Thyroid gland (tissue), 4 donors: ENCODE measurements around the gene SLC9C1. TPM values are rescaled to one million over a fixed set of nuclear protein-coding genes. Genes with fewer than 3 reads are reported as not detected.

Experiments used
- DNase-seq, 2 donors: peaks; one replicate each; pipeline ENCODE4 v3.0.0-alpha.2; 2019
- H3K27ac ChIP-seq, 3 donors: fragments of 200-600 bp; sonication (generic); 1 replicate in 2 of 3; 2 replicates in 1 of 3; pipeline ENCODE4 v1.5.1; 2016 to 2019; ENCODE audit warnings: mild to moderate bottlenecking in 1 of 3, moderate library complexity in 1 of 3
- H3K27me3 ChIP-seq: fragments of 200-600 bp; sonication (generic); one replicate; pipeline ENCODE4 v1.5.1; 2019
- H3K36me3 ChIP-seq, 2 donors: fragments of 200-600 bp; sonication (generic); one replicate each; pipeline ENCODE4 v1.5.1; 2016 to 2019
- H3K4me1 ChIP-seq, 2 donors: fragments of 200-600 bp; sonication (generic); one replicate each; pipeline ENCODE4 v1.5.1; 2017 to 2019
- H3K4me3 ChIP-seq, 3 donors: fragments of 200-600 bp; sonication (generic); replicated peaks in 1 of 3; 1 replicate in 2 of 3; 2 replicates in 1 of 3; pipeline ENCODE4 v1.5.1; 2016; ENCODE audit warnings: mild to moderate bottlenecking in 1 of 3
- H3K9me3 ChIP-seq: fragments of 200-600 bp; sonication (generic); one replicate; pipeline ENCODE4 v1.5.1; 2017
- POLR2A ChIP-seq, 2 donors: fragments of 450-650 bp; IDR thresholded peaks; one replicate each; pipeline ENCODE4 v1.6.1; 2017; ENCODE audit warnings: antibody characterized with exemption in 2 of 2, mild to moderate bottlenecking in 2 of 2, moderate library complexity in 1 of 2
- WGBS, 2 donors: methylation state at CpG; one replicate each; pipeline ENCODE4 v1.1.5; 2017; 5-methylcytosine and 5-hydroxymethylcytosine counted together
- intact Hi-C: fragments of 100-400 bp; cut with DNase I; formaldehyde crosslinking; loops from one replicate; pipeline ENCODE4 v1.15.1; 2023
- total RNA-seq, 4 donors: library from RNA; depleted of rRNA; stranded (reverse); fragments of >200 nt; gene quantifications; one replicate each; pipeline ENCODE4 v1.2.3, GENCODE V29; 2016
- TF ChIP-seq, protein P1 (sequence below), 6 experiments: fragments of 200-600 bp in 3 of 6; fragments of 450-650 bp in 3 of 6; sonication (generic) in 3 of 6; IDR thresholded peaks; one replicate each; pipeline ENCODE4 v1.5.1; 2016 to 2019; ENCODE audit warnings: antibody characterized with exemption in 6 of 6, mild to moderate bottlenecking in 2 of 6, inconsistent platforms in 1 of 6, moderate library complexity in 1 of 6

The SLC9C1 gene
- total RNA-seq, 4 donors from 2014 or later: 0.11 TPM; not detected in 3

DNA sequence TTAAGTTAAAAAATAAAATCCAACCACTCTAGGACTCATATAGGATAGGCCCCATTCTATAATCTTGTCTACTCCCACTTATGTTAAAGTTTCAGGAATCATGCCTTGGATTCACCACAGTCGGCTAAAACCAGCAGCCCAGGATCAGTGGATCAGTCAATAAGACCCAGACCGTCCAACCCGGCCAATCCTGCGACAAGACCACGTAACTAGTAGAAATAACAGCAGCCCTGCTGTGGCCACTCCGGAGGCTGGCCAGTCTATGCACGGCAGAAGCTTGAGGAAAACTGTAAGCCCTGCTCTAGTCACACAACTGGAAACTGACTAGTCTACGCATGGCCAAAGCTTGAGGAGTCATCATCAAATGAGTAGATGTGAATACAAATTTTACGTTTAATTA lies 12.8 kb upstream of the SLC9C1 start:
- H3K4me3 ChIP-seq: no peak overlapping the region
- 86 to 90% methylated on average over 9 of the region's 9 CpGs for WGBS, 2 donors
- peaks cover 0 to 3% of the 10 kb centered on the region in 2 donors for H3K4me1 ChIP-seq
- H3K27ac ChIP-seq: no peak overlapping the region
- intact Hi-C loops: no loop called here
- no peaks in the 10 kb centered on the region for H3K27me3 ChIP-seq
- TF ChIP-seq POLR2A (IDR thresholded peaks at IDR 0.05): no peak
- TF ChIP-seq, protein P1, sequence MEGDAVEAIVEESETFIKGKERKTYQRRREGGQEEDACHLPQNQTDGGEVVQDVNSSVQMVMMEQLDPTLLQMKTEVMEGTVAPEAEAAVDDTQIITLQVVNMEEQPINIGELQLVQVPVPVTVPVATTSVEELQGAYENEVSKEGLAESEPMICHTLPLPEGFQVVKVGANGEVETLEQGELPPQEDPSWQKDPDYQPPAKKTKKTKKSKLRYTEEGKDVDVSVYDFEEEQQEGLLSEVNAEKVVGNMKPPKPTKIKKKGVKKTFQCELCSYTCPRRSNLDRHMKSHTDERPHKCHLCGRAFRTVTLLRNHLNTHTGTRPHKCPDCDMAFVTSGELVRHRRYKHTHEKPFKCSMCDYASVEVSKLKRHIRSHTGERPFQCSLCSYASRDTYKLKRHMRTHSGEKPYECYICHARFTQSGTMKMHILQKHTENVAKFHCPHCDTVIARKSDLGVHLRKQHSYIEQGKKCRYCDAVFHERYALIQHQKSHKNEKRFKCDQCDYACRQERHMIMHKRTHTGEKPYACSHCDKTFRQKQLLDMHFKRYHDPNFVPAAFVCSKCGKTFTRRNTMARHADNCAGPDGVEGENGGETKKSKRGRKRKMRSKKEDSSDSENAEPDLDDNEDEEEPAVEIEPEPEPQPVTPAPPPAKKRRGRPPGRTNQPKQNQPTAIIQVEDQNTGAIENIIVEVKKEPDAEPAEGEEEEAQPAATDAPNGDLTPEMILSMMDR (IDR thresholded peaks at IDR 0.05): no peak
- no peak for DNase-seq
- H3K9me3 ChIP-seq: no peaks in the 10 kb centered on the region
- no peaks in the 10 kb centered on the region for H3K36me3 ChIP-seq

DNA sequence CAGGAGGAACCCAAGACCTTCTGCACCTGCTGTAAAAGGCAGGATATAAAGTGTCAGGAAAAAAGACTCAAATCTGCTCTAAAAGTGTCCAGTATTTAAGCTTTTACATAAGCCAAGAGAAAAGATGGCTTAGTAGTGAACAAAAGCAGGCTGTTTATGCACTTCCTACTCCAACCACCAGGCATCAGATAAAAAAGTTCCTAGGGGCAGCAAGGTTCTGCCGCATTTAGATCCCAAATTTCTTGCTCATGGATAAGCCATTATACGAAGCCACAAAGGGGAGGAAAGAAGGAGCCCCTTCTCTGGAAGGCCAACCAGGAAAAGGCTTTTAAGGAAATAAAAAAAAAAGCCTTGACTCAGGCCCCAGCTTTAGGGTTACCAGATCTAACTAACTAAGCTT lies 10.6 kb upstream of the SLC9C1 start:
- Histone ChIP-seq H3K27me3 (no peaks in the 10 kb centered on the region), H3K4me3 (no peak overlapping the region), H3K27ac (no peak overlapping the region), H3K36me3 (no peaks in the 10 kb centered on the region), H3K4me1 (peaks cover 0 to 3% of the 10 kb centered on the region in 2 donors), H3K9me3 (no peaks in the 10 kb centered on the region)
- intact Hi-C loops: no loop called here
- TF ChIP-seq, protein P1 (IDR thresholded peaks at IDR 0.05): peak in 3 of 6 experiments; percentile 19 to 29 (median 26)
- TF ChIP-seq POLR2A (IDR thresholded peaks at IDR 0.05): no peak
- WGBS, 2 donors: 61 to 82% methylated on average over 2 of the region's 2 CpGs
- DNase-seq: no peak

DNA sequence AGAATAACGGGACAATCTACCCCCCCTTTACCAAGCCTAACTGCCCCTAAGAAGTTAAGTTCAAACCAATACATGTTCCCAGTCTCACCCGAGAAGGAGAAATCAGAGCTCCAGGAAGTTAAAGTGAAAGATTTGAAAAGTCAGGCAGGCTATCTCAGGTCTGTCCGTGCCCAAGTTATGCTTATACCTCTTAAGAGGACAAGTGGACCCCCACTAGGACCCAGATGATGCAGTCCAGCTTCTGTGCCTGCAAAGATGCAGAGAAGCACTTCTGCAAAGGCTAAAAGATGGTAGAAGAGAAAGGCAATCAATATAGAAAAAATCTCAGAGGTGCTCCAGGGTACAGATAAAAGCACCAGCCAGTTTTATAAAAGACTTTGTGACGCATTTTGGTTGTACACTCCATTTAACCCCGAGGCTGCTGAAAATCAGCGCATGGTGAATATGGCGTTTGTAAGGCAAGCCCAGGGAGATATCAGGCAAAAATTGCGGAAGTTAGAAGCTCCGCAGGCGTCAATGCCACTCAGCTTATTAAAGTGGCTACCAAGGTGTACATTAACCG lies 9.8 kb upstream of the SLC9C1 start:
- peak overlapping the region in 2 of 3 donors; percentile 33 to 36 for H3K4me3 ChIP-seq
- 5% methylated on average over 11 of the region's 11 CpGs for WGBS, 2 donors
- TF ChIP-seq, protein P1 (IDR thresholded peaks at IDR 0.05): no peak
- TF ChIP-seq POLR2A (IDR thresholded peaks at IDR 0.05): no peak
- no peak overlapping the region for H3K27ac ChIP-seq
- intact Hi-C loops: no loop called here
- peak; percentile 47 to 48 for DNase-seq
- H3K36me3 ChIP-seq: no peaks in the 10 kb centered on the region
- peaks cover 0 to 3% of the 10 kb centered on the region in 2 donors for H3K4me1 ChIP-seq
- no peaks in the 10 kb centered on the region for H3K9me3 ChIP-seq
- H3K27me3 ChIP-seq: no peaks in the 10 kb centered on the region

DNA sequence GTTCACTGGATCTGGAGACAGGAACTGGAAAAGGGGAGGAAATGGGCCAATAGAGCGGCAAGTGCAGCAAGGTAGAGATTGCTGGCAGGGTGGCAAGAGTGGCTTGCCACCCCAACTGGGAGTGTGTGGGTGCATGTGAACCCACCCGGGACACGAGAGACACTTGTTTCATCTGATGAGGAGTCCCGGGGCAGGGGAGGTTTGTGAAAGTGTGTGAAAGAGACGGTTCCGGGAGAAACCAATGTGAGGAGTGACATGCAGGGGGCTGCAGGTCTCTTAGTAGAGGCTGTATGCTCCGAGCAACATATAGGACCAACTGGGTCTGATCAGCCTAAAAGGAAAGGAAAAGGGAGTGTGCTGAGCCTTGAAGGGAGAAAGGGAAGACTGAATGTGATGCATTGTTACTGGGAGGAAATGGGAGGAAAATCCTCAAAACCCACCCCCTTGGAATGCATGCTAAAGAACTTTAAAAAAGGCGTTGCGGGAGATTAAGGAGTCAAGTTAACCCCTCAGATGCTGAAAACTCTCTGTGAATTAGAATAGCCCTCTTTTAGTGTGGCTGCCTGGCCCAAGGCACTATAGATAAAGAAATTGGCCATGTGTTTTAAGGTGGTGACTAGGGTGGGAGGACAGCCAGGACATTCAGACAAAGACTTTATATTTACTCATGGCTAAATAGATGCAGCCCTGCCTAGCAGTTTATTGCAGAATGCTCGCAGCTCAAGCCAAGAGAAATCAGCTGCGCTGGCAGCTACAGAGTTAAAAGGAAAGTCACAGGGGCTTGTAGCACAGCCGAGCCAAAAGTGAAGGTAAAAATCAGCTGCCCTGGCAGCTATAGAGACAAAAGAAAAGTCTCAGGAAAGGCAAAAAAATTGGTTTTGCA lies 9.1 kb upstream of the SLC9C1 start:
- WGBS, 2 donors: 21 to 29% methylated on average over 12 of the region's 12 CpGs
- TF ChIP-seq, protein P1 (IDR thresholded peaks at IDR 0.05): no peak
- TF ChIP-seq POLR2A (IDR thresholded peaks at IDR 0.05): no peak
- Histone ChIP-seq H3K4me1 (peaks cover 0 to 3% of the 10 kb centered on the region in 2 donors), H3K4me3 (peak overlapping the region in 2 of 3 donors; percentile 33 to 36), H3K27me3 (no peaks in the 10 kb centered on the region), H3K9me3 (no peaks in the 10 kb centered on the region), H3K27ac (no peak overlapping the region), H3K36me3 (no peaks in the 10 kb centered on the region)
- intact Hi-C loops: no loop called here
- DNase-seq: peak in 1 of 2 donors; percentile 19
